Endothelial cell of umbilical vein (primary cell): Measurements from ENCODE around the gene LRRC27. TPM values are rescaled to one million over a fixed set of nuclear protein-coding genes. Genes with fewer than 3 reads are reported as not detected.

Source experiments
- BruUV-seq: library from RNA; stranded (reverse); fragments of 400-500 nt; replicated peaks from 2 replicates; lab custom pipeline; 2021; lab: Mats Ljungman, UMichigan
- CTCF ChIA-PET: fragments of 300-600, 350-600 bp; sonication (Branson Sonifier 250); formaldehyde crosslinking; loops from one replicate; lab custom pipeline; 2021; ENCODE audit warnings: antibody characterized with exemption, inconsistent platforms; lab: Charles Lee
- POLR2A ChIA-PET: fragments of 300-600, 350-600 bp; sonication (Branson Sonifier 250); formaldehyde crosslinking; loops from one replicate; lab custom pipeline; 2021; ENCODE audit warnings: antibody characterized with exemption, inconsistent platforms; lab: Charles Lee
- DNase-seq: peaks from one replicate; pipeline ENCODE4 v3.0.0-alpha.2; 2011; ENCODE audit warnings: low read depth, low spot score
- FAIRE-seq: peaks from 2 replicates; lab custom pipeline; 2011; peaks lifted over from hg19 to GRCh38; lab: Jason Lieb, UNC
- H2AFZ ChIP-seq: 2 replicates; pipeline ENCODE4 v1.6.0; 2012; ENCODE audit warnings: low read depth, low read length, control low read depth, inconsistent platforms
- H3K27ac ChIP-seq: 2 replicates; pipeline ENCODE4 v1.5.1; 2011; ENCODE audit warnings: low read depth, mild to moderate bottlenecking, control low read depth, low read length, moderate library complexity; ENCODE audit not compliant: insufficient read depth
- H3K27me3 ChIP-seq, 2 experiments: 2 replicates each; pipeline versions ENCODE4 v1.6.0 to v1.6.1; 2011; ENCODE audit warnings: low read length in 2 of 2, mixed read lengths in 1 of 2; ENCODE audit not compliant: control insufficient read depth in 2 of 2, insufficient read depth in 2 of 2
- H3K36me3 ChIP-seq, 2 experiments: 2 replicates in 1 of 2; 3 replicates in 1 of 2; pipeline ENCODE4 v1.5.1; 2011; ENCODE audit warnings: low read length in 2 of 2, mild to moderate bottlenecking in 1 of 2, moderate library complexity in 1 of 2; ENCODE audit not compliant: control insufficient read depth in 2 of 2, insufficient read depth in 2 of 2; ENCODE audit errors: extremely low read depth in 1 of 2
- H3K4me1 ChIP-seq: 3 replicates; pipeline ENCODE4 v1.5.1; 2011; ENCODE audit warnings: mild to moderate bottlenecking, low read length; ENCODE audit not compliant: control insufficient read depth, insufficient read depth; ENCODE audit errors: extremely low read depth
- H3K4me2 ChIP-seq: 2 replicates; pipeline ENCODE4 v1.6.1; 2011; ENCODE audit warnings: low read length, control low read depth, mixed read lengths; ENCODE audit not compliant: insufficient read depth
- H3K4me3 ChIP-seq, 3 experiments: fragments of 200-600 bp in 1 of 3; sonication (generic), shearing (Covaris generic) in 1 of 3; replicated peaks in 1 of 3; 2 replicates each; pipeline ENCODE4 v1.5.1; 2011 to 2016; ENCODE audit warnings: control low read depth in 3 of 3, low read length in 3 of 3, mild to moderate bottlenecking in 2 of 3, inconsistent platforms in 1 of 3, low read depth in 1 of 3, moderate library complexity in 1 of 3; ENCODE audit not compliant: insufficient read depth in 1 of 3
- H3K79me2 ChIP-seq: 2 replicates; pipeline ENCODE4 v1.6.0; 2012; ENCODE audit warnings: low read length, inconsistent platforms; ENCODE audit not compliant: control insufficient read depth, insufficient read depth
- H3K9ac ChIP-seq: replicated peaks from 2 replicates; pipeline ENCODE3; 2011; ENCODE audit warnings: low read length, control low read depth; ENCODE audit not compliant: insufficient read depth; ENCODE audit errors: extremely low read depth
- H3K9me1 ChIP-seq: replicated peaks from 3 replicates; pipeline ENCODE4 v1.6.0; 2011; ENCODE audit warnings: mild to moderate bottlenecking, low read length; ENCODE audit not compliant: control insufficient read depth, insufficient read depth; ENCODE audit errors: extremely low read depth
- H3K9me3 ChIP-seq: replicated peaks from 2 replicates; pipeline ENCODE4 v1.5.1; 2012; ENCODE audit warnings: low read length, inconsistent platforms; ENCODE audit not compliant: control insufficient read depth, insufficient read depth
- H4K20me1 ChIP-seq: replicated peaks from 2 replicates; pipeline ENCODE3; 2011; ENCODE audit warnings: mild to moderate bottlenecking, low read length; ENCODE audit not compliant: control insufficient read depth, insufficient read depth; ENCODE audit errors: extremely low read depth
- CTCF ChIP-seq, 2 donors: IDR thresholded peaks; 1 replicate in 1 of 2; 2 replicates in 1 of 2; pipeline ENCODE4 v1.5.1; 2011; ENCODE audit warnings: low read length in 2 of 2, mild to moderate bottlenecking in 2 of 2, moderate library complexity in 2 of 2, control low read depth in 1 of 2, inconsistent platforms in 1 of 2, low read depth in 1 of 2; ENCODE audit not compliant: insufficient read depth in 1 of 2; ENCODE audit errors: extremely low read depth in 1 of 2
- EZH2 ChIP-seq: IDR thresholded peaks from 2 replicates; pipeline ENCODE4 v1.6.1; 2012; ENCODE audit warnings: borderline replicate concordance, low read depth, mild to moderate bottlenecking, moderate library complexity, low read length, inconsistent platforms; ENCODE audit not compliant: severe bottlenecking
- FOS ChIP-seq: IDR thresholded peaks from 2 replicates; pipeline ENCODE4 v1.6.1; 2011; ENCODE audit warnings: mild to moderate bottlenecking, low read length, moderate library complexity, borderline replicate concordance; ENCODE audit not compliant: insufficient read depth
- GATA2 ChIP-seq: IDR thresholded peaks from 2 replicates; pipeline ENCODE4 v1.7.0; 2011; ENCODE audit warnings: low read depth, mild to moderate bottlenecking, moderate library complexity, mixed read lengths, low read length; ENCODE audit not compliant: insufficient read length, insufficient read depth
- JUN ChIP-seq: IDR thresholded peaks from 2 replicates; pipeline ENCODE4 v1.6.1; 2011; ENCODE audit warnings: borderline replicate concordance, low read depth; ENCODE audit not compliant: insufficient read length, insufficient read depth
- MAX ChIP-seq: IDR thresholded peaks from 2 replicates; pipeline ENCODE4 v1.6.1; 2011; ENCODE audit not compliant: insufficient read depth, insufficient read length
- MYC ChIP-seq: IDR thresholded peaks from one replicate; pipeline ENCODE4 v1.6.1; 2011; ENCODE audit warnings: mild to moderate bottlenecking, low read depth, low read length
- POLR2A ChIP-seq: IDR thresholded peaks from 2 replicates; pipeline ENCODE4 v1.6.1; 2012; ENCODE audit warnings: low read depth, mild to moderate bottlenecking, control low read depth, low read length
- POLR2AphosphoS5 ChIP-seq: IDR thresholded peaks from 2 replicates; pipeline ENCODE4 v1.6.1; 2012; ENCODE audit warnings: low read depth, mild to moderate bottlenecking, control low read depth, low read length, moderate library complexity; ENCODE audit not compliant: insufficient read depth
- dilution Hi-C: fragments of 300-500 bp; cut with MboI; formaldehyde crosslinking; loops from one replicate; pipeline ENCODE4 v1.15.0; 2019; ENCODE audit warnings: low sequenced_read_pairs; ENCODE audit not compliant: extremely low pct_ligation_motif_present
- intact Hi-C: fragments of 100-400 bp; cut with micrococcal nuclease; formaldehyde crosslinking; loops from one replicate; pipeline ENCODE4 v1.10.0; 2022
- polyA plus RNA-seq, 4 experiments: library from polyadenylated mRNA; depleted of rRNA in 3 of 4; stranded (reverse) in 3 of 4; unstranded in 1 of 4; fragments of >200 nt; gene quantifications; 2 replicates each; pipeline versions ENCODE4 v1.2.1 to v1.2.3, GENCODE V29; 2011 to 2012; ENCODE audit warnings: missing spikeins in 1 of 4
- total RNA-seq: library from RNA; stranded (reverse); gene quantifications from 2 replicates; pipeline ENCODE4 v1.2.3, GENCODE V29; 2021

LRRC27 gene
- total and polyA plus RNA-seq, 2 donors (not counting 3 experiments of a cell fraction or from before 2014, with no cell fraction given), result 8.3 to 13.6 TPM

- Histone ChIP-seq H3K4me2 (no peak overlapping the region), H3K27me3 (peaks cover 0 to 2% of the 10 kb centered on the region in 2 experiments), H3K9me1 (no peaks in the 10 kb centered on the region), H3K4me3 (no peak overlapping the region), H2AFZ (no peak overlapping the region), H3K4me1 (no peaks in the 10 kb centered on the region), H3K36me3 (no peaks in the 10 kb centered on the region), H3K9me3 (no peaks in the 10 kb centered on the region), H4K20me1 (no peaks in the 10 kb centered on the region), H3K79me2 (no peaks in the 10 kb centered on the region), H3K9ac (no peak overlapping the region), H3K27ac (no peak overlapping the region)
- no peak for FAIRE-seq
- dilution Hi-C loops, result no loop called here
- BruUV-seq, result no TSS peak
- CTCF ChIA-PET, result no interaction called here
- DNase-seq, result no peak
- TF ChIP-seq EZH2 (no peak), POLR2AphosphoS5 (no peak), GATA2 (no peak), MYC (no peak), JUN (no peak), FOS (no peak), POLR2A (no peak), MAX (no peak), CTCF (IDR thresholded peaks at IDR 0.05; ENCODE audit: extremely low read depth in 1 of 2, insufficient read depth in 1 of 2, low read depth in 1 of 2, low read length in 2 of 2) (no peak)
- intact Hi-C loops, result no loop called here
- POLR2A ChIA-PET, result no interaction called here
Measured at GRCh38 chr10:132383101-132383500, 51.1 kb downstream of the LRRC27 start.
